Breast epithelium (tissue), 3 donors: ENCODE data around the gene FGF21.

Experiments used
- POLR2A ChIP-seq: fragments of 450-650 bp; IDR thresholded peaks from one replicate; pipeline ENCODE4 v1.6.1; 2016; ENCODE audit warnings: antibody characterized with exemption, mild to moderate bottlenecking, moderate library complexity
- POLR2AphosphoS5 ChIP-seq, 3 donors: sonication (generic); formaldehyde crosslinking; IDR thresholded peaks; one replicate each; pipeline ENCODE4 v1.6.1; 2017; ENCODE audit warnings: antibody characterized with exemption in 3 of 3
- TF ChIP-seq, protein P1 (sequence below), 3 donors: fragments of 450-650 bp; IDR thresholded peaks; one replicate each; pipeline ENCODE4 v1.5.1; 2016 to 2017; ENCODE audit warnings: antibody characterized with exemption in 3 of 3, mild to moderate bottlenecking in 3 of 3, moderate library complexity in 3 of 3

DNA sequence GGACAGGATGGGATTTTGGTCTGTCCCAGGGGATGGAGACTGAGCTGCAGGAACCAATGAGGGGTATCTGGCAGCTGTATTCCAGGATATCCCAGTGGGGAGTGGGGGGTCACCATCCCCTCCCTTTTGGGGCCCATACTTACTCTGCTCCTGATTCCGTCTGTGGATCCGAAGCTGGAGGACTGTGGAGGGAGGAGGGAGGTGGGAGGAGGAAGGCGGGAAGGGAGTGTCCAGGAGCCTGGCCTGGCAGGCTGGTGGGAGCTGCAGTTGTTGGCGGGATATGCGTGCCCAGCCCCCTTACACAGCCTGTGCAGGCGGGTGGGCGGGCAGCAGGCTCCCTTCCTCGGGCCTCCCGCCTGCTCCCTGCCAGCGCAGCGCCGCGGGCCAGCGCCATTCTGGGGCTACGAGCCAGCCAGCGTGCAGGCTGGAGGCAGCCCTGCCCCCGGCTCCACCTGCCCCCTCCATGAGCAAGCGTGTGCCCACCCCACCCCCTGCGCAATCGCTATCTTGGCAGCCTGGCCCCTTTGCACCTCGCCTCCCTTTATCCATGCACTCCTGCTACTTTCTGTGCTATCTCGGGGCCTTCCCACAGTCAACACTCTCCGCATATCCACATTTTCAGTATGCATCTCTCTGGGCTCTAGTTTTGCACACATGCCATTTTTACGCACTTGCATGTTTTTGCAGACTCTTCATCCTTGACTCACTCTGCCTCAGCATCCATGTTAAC lies 38.6 kb upstream of the FGF21 start:
- TF ChIP-seq, protein P1, sequence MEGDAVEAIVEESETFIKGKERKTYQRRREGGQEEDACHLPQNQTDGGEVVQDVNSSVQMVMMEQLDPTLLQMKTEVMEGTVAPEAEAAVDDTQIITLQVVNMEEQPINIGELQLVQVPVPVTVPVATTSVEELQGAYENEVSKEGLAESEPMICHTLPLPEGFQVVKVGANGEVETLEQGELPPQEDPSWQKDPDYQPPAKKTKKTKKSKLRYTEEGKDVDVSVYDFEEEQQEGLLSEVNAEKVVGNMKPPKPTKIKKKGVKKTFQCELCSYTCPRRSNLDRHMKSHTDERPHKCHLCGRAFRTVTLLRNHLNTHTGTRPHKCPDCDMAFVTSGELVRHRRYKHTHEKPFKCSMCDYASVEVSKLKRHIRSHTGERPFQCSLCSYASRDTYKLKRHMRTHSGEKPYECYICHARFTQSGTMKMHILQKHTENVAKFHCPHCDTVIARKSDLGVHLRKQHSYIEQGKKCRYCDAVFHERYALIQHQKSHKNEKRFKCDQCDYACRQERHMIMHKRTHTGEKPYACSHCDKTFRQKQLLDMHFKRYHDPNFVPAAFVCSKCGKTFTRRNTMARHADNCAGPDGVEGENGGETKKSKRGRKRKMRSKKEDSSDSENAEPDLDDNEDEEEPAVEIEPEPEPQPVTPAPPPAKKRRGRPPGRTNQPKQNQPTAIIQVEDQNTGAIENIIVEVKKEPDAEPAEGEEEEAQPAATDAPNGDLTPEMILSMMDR (IDR thresholded peaks at IDR 0.05) = no peak
- TF ChIP-seq POLR2A (no peak), POLR2AphosphoS5 (IDR thresholded peaks at IDR 0.05) (no peak)
